Measurements from ENCODE around the gene TOR3A. TPM values are rescaled to one million over a fixed set of nuclear protein-coding genes. Genes with fewer than 3 reads are reported as not detected.
"Not testable (repeated sequence)": the region's sequence is repeated elsewhere in the genome, so short reads cannot be mapped to it uniquely, and the experiment has no call there.

The TOR3A gene
- polyA plus RNA-seq, 10 donors = 13.2 to 19.4 (median 15.6) TPM

DNA sequence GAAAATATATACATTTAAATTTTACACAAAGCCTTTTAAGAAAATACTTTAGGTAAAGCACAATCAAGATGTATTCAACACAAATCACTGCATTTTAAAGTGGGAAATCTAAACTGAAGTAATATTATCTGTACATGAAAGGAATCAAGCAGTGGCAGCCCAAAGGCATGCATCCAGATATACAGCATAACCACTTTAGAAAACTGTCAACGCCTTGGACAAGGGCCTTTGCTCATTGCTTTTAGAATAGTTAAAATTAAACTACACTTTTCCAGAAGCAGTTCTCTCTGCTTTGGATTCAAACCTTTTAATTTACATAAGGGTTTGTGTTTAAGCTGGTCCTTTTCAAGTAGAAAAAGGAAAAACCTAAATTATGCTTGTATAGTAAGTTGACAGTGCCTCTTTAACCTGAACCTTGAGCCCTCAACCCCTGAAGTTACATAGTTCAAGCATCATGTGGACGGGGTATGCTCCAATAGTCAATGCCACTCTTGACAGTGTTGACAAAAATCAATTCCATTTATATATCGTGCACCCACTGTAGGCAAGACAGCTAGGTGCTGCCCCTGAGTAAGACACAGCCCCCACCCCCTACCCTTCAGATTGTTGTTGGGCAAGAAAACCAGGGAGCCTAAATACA lies 22.9 kb downstream of the TOR3A start:
- DNase-seq = no peak

DNA sequence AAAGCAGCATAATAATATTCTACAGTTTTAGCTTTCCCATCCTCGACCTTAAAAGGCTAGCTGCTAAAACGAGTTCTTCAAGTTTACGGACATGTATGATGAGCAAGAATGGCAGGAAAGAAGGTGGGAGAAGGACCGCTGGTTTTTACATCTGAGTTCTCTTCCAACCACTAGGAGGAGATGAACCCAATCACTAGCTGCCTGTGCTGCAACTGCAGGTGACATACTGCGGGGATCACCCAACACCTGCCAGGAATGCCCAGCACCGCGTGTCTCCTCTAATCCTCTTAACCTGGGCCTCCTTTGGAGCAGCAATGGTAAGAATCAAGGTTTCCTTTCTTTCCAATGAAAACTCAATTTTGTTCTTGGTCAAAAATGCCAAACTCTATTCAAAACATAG lies 23.5 kb downstream of the TOR3A start:
- DNase-seq = no peak

DNA sequence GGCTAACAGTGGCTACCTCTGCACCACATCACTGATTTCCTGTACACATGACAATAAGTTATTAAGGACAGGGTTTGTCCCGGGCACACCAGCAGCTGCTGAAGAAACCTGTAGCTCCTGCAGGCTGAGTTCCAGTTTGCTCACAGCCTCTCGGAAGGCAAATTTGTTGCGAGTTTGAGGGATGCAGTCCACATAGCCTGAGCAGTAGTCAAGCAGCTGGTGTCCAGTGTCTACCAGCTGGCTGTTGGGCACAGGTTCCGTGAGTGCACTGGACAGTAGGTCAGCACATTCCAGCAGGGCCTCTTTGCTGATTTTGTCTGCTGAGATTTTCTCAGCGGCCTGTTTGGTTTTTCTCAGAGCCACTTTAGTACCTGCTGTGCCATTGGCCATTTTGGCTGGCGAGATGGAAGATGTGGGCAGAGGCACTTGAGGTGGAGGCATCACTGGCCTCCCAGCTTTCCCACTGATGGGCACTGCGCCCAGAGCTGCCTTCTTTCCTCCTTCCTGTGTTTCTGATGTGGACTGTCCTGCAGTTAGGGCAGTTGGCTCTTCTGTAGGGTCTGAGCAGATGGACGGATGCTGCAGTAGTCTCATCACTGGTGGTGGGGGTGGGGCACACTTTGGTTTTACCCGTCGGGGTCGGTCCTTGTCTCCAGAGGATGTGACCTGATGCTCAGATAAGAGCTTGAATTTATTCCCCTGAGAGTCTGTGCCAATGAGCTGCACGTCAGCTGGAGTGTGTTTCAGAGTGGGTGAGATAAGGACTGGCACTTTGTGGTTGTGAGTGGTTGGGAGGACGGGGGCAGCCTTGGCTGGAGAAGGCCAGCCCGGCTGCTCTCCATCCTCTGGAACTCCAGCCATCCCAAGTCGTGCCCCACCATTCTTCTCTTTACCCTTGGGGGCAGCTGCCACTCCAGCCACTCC lies 26.1 kb downstream of the TOR3A start:
- no peak for DNase-seq

DNA sequence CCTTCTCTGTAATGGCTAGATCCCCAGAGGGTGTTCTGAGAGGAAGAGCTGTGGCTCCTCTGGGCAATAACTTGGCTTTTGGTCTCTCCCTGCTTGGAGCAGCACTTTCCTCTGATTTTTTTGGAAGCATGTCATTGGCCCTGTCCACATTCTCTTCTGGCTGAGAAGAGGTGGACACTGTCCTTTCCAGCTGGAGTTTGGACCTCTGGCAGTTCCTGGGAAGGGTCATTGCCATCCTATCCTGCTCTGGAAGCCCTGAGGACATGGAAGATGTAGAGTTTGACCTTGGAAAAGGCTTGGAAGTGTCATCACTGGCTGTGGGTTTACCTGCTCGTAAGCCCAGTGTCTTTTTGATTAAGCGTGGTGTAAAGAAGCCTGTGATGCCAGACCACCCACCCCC lies 26.8 kb downstream of the TOR3A start:
- DNase-seq = no peak

DNA sequence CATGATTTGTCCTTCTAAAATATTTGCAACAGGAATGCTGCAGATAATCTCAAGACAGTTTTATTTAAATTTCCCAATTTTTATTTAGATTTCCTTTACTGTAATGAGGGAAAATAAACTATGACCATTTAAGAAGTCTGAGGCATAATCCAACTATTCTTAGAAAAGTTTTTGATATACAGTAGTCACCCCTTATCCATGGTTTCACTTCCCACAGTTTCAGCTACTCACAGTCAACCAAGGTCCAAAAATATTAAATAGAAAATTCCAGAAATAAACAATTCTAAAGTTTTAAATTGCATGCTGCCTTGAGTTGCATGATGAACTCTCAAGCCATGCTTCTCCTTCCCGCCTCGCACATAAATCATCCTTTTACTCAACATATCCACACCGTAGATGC lies 33.3 kb downstream of the TOR3A start:
- no peak for DNase-seq

DNA sequence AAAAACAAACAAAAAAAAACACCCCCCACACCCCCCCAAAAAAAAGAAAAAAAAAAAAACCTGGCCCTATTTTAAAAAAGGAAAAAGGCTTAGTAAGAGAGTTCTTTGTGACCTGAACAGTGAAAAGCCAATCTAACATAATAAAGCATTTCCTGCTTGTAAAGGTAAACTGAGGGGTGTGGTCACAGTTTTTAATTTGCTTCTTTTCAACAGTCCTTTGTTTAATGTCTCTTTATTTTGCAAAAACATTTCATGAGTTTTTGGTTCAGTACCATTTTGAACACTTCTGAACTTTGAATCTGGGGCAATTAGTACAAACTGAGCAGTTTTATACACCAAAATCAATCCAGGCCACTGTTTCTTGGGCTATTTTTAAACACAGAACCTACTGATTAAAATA lies 37.6 kb downstream of the TOR3A start:
- DNase-seq = no peak

DNA sequence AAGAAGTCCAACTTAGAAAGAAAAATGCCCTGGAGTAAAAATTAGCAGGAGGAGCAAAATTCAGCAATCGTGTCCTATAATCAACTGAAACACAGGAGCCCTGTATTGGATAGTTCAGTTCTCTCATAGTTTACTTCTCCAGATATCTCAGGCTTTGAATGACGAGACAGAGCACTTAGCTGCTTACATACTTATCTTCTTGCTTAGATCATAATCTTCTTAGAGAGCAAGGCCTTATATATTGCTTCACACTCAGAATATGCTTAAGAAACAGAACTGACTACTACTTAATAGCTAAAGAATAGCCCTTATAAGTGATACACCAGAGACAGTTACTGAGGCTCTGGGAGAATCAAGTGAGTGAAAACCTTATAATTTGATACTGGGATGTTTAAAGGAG lies 38.9 kb downstream of the TOR3A start:
- DNase-seq = no peak

DNA sequence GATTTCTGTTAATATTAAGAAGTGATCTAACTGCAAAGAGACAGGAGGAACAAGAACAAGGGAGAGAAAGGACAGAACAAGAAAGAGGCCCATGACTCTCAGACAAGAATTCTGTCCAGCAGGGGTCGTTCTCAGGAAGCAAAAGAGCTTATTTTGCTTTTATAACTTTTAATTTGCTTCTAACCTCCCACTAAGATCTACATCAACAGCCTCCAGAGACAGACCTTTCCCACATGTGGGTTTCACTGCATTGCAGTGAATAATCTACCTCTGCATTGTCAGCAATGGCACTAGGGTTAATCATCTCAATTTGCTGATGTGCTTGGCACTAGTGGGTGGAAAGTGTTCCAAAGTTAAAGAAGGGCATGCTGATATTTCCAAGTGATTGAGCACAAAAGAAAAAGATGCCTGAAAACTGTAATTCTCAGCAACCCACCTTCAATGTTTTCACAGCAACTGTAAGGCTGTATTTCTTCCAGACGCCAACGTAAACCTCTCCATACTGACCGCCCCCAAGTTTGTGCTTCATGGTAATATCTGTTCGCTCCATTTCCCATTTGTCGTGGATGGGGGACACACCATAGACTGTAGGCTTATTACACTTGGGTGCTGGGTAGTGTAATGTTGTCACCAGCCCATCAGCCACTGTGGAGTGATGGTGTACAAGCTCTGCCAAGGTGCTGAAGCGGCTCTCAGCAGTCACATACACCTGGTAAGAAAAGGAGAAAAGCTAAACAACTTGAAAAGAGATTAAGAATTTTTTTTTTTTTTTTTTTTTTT lies 39.5 kb downstream of the TOR3A start:
- peak; percentile 47 to 69 (median 55) for DNase-seq

DNA sequence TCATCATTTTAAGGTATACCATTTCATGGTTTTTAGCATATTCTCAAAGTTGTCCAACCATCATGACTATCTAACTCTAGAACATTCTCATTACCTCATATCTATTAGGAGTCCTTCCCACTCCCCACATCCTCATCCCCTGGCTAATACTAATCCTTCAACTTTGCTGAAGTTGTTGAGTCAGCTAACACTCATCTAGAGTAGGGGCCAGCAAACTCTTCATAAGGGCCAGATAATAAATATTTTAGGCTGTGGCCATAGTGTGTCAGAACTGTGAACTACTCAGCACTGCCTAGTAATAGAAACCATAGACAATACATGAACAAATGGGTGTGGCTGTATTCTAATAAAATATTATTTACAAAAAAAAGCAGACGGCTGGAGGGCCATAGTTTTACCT lies 43.0 kb downstream of the TOR3A start:
- DNase-seq = no peak

DNA sequence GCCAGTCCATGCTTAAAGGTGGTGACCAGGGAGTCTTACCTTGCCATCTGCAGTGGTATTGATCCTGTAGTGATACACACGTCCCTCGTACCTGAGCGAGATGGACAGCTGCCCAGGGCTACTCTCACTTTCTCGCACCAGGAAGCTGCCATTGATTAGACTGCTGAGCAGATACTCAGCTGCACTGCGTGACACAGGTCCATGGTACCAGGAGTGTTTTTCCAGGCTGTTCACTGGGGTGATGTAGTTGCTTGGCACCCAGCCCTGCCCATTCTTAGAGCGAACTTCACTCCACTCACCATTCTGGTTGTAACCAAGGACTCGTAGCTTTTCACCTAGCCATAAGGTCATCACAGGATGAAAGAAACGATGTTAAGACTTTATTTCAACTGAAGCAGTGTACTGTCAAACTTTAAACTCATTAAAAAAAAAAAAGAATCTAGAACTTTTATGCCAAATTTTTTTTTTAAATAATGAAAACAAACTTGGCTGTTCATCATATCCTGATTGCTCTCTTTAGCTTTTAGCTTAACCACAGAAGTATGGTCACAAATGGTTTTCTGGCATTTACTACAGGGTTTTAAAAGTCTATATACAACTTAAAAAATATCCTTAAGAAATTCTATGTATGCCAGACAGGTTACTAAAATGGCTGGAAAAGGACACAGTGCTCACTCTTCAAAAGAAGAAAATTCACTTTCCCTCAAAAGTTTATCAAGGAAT lies 44.6 kb downstream of the TOR3A start:
- DNase-seq = no peak

DNA sequence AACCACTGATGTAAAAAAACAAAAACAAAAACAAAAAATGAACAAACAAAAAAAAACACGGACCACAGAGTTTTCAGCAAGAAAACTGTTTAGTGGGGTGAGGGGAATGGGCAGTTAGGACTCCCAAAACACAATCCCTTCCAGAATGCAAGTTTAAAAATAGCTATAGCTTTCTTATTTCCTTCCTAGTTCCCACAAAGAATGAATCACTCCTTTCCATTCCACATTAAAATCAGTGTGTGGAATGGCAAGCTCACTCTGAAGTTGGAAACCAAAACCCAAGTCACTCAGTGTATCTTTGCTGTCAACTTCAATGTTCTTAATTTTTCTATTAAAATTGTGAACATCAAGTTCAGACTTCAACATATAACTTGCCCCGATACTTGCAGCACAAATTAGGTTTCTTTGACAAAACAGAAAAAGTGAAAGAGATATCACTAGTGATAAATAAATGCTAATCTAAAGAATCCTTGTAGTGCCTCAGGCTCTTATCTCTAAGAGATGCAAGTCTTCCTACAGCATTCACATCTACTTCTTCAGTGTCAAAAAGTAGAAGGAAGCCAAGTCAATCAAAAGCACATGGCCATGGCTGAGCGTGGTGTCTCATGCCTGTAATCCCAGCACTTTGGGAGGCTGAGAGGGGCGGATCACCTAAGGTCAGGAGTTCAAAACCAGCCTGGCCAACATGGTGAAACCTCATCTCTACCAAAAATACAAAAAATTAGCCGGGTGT lies 45.5 kb downstream of the TOR3A start:
- DNase-seq = no peak

DNA sequence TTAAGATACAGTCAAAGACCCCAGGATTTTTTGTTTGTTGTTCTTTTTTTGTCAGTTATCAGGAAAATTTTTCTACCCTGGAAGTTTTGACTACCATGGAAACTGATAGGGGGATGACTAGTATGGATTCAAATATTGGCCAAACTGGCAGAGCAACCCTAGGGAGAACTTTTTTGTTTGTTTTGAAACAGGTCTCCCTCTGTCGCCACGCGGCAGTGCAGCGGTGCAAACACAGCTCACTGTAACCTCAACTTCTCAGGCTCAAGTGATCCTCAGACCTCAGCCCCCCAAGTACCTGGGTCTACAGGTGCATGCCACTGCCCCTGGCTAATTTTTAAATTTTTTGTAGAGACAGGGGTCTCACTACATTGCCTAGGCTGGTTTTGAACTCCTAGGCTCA lies 46.6 kb downstream of the TOR3A start:
- DNase-seq = no peak

DNA sequence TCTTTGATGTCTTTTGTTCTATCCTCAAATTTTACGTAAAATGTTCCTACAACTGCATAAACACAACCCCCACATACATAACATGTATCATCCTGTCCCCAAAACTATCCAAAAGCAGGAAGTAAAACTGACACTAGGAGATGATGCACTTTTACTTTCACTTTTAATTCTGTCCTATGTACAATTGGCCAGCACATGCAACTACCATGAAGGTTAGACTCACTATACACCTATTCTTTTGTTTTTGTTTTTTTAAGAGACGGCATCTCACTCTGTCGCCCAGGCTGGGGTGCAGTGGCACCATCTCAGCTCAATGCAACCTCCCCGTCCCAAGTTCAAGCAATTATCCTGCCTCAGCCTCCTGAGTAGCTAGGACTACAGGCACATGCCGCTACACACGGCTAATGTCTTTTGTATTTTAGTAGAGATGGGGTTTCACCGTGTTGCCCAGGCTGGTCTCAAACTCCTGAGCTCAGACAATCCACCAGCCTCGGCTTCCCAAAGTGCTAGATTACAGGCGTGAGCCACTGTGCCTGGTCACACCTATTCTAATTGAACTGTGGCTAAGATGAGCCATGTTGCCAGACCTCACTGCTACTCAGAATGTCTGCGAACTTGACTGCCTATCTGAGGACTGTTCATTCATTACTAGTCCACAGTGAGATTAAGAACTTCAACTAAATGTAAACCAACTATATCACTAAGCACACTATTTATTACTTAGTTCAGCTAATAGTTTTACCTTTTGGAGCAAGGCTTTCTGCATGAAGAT lies 48.0 kb downstream of the TOR3A start:
- DNase-seq = peak in 2 of 3 donors; percentile 24 to 49

DNA sequence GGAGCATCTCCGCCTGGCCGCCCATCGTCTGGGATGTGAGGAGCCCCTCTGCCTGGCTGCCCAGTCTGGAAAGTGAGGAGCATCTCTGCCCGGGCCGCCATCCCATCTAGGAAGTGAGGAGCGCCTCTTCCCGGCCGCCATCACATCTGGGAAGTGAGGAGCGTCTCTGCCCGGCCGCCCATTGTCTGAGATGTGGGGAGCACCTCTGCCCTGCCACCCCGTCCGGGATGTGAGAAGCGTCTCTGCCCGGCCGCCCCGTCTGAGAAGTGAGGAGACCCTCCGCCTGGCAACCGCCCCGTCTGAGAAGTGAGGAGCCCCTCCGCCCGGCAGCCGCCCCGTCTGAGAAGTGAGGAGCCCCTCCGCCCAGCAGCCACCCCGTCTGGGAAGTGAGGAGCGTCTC lies 53.3 kb downstream of the TOR3A start:
- not testable (repeated sequence) for DNase-seq

DNA sequence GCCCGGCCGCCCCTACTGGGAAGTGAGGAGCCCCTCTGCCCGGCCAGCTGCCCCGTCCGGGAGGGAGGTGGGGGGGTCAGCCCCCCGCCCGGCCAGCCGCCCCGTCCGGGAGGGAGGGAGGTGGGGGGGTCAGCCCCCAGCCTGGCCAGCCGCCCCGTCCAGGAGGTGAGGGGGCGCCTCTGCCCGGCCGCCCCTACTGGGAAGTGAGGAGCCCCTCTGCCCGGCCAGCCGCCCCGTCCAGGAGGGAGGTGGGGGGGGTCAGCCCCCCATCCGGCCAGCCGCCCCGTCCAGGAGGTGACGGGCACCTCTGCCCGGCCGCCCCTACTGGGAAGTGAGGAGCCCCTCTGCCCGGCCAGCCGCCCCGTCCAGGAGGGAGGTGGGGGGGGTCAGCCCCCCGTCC lies 53.8 kb downstream of the TOR3A start:
- not testable (repeated sequence) for DNase-seq

DNA sequence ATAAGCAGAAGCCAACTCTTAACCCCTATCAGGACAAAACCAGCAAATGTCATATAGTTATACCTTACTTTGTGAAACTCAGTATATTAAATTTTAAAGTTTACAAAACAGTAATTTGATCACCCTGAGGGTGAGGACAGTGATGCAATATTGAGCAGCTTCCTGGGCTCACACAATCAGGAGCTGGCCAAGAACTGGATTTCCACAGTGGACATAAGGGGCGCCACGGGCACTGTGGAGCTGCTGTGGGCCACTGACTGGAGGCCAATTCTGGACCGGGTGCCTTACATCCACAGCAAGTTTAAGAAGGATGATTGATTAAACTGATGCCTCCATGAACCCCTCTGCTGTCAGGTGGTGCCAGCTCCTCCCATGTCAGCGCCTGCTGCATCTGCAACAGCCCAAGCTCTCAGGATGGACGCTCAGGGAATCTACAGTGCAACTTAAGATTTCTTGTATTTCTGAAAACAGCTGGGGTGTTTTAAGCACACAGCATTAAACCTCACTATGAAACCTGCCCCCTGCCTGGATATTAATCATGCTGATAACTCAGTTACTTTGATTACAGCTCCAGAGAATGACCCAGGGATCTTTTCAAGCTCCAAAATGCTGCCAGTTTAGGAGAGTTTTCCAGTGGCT lies 55.9 kb downstream of the TOR3A start:
- no peak for DNase-seq

DNA sequence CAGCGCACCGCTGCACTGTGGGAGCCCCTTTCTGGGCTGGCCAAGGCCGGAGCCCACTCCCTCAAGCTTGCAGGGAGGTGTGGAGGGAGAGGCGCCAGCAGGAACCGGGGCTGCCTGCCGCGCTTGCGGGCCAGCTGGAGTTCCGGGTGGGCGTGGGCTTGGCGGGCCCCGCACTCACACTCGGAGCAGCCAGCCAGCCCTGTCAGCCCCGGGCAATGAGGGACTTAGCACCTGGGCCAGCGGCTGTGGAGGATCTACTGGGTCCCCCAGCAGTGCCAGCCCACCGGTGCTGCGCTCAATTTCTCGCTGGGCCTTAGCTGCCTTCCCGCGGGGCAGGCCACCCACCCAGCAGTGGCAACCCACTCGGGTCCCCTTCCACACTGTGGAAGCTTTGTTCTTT lies 56.9 kb downstream of the TOR3A start:
- DNase-seq = not testable (repeated sequence)

DNA sequence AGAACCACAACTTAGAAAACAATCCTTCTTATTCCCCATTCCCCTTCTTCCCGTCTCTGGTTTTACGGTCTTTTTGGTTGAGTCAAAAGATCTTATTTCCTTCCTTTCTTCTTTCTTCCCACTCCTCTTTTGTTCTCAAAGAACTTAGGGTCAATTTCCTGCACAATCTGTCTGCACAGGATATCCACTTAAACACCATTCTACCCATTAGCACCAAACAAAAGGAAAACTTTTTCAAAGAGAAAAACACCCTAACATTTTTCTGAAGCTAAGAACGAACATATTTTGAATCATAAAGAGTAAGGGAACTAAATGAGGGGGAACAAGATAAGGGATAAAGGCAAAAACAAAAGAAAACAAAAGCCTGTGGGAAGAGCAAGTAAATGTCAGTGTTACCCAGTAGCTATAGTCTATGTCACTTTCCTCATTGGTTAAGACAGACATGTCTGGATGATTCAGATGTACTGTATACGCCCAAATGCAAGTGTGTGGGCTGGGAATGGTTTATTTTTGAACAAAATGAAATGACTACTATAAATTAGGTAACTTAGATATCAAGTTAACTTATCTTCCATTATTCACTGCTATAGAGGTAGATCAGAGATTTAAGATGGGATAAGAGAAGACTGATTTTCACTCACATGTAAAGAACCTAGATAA lies 59.9 kb downstream of the TOR3A start:
- DNase-seq = peak in 1 of 3 donors; percentile 58

DNA sequence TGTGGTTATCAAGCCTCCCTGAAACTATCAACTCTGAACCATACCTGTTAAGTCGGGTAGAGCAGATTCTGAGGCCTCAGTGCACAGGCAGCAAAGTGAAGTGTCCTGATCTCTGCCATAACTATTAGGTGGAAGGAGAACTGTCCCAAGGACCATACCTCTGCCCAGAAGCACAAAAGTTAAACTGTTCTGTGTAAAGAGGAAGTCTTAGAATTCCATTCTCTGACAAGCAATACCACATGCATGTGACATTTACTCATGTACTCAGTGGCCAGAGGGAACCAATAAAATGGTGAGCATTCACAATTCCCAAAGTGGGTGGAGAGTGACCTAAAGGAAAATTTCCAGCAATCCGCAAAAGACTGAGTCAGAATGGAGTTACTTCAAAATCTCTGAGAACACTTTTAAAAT lies 61.0 kb downstream of the TOR3A start:
- DNase-seq = peak; percentile 68 to 95 (median 78)
